Stimulated activated CD4-positive, alpha-beta T cell treated with anti-CD3 and anti-CD28 coated beads, Interleukin-15, amount 100 ng/mL, for 1 hour (primary cell): ENCODE results near the gene CXCL11.
A peak's percentile ranks its signal among the peaks of the same experiment; 100 is the strongest.
"Not testable (repeated sequence)": the region's sequence is repeated elsewhere in the genome, so short reads cannot be mapped to it uniquely, and the experiment has no call there.

ENCODE experiments used
- DNase-seq, 2 donors: peaks; one replicate each; pipeline ENCODE4 v3.0.0-alpha.2; 2020; ENCODE audit warnings: low read depth in 1 of 2, low spot score in 1 of 2

Gene CXCL11

GRCh38 chr4:76035799-76036380, at the start of gene CXCL11:
TSS of gene CXCL11 (minus strand) at chr4:76036070. CDS start at chr4:76035987, 83 bp downstream.
- DNase-seq: no peak

GRCh38 chr4:76084542-76084941, 48.7 kb upstream of the CXCL11 start:
- DNase-seq: no peak

- DNase-seq: no peak
Measured at GRCh38 chr4:76083386-76083988, 47.6 kb upstream of the CXCL11 start.

- no peak for DNase-seq
Measured at GRCh38 chr4:76078033-76078613, 42.3 kb upstream of the CXCL11 start.

GRCh38 chr4:76074993-76075600, 39.2 kb upstream of the CXCL11 start:
- DNase-seq: no peak

- no peak for DNase-seq
Measured at GRCh38 chr4:76074468-76074867, 38.6 kb upstream of the CXCL11 start, which contains the start of gene ART3. TSS of gene ART3 (plus strand) at chr4:76074709. CDS start at chr4:76075890, 1,181 bp downstream.

- DNase-seq: no peak
Measured at GRCh38 chr4:76072760-76073159, 36.9 kb upstream of the CXCL11 start.

- peak; percentile 9 to 43 for DNase-seq
Measured at GRCh38 chr4:76067652-76068286, 31.9 kb upstream of the CXCL11 start.

- DNase-seq: no peak
Measured at GRCh38 chr4:76066546-76066945, 30.7 kb upstream of the CXCL11 start.

GRCh38 chr4:76061982-76062381, 26.1 kb upstream of the CXCL11 start:
- no peak for DNase-seq

- no peak for DNase-seq
Measured at GRCh38 chr4:76061421-76061820, 25.6 kb upstream of the CXCL11 start.

- DNase-seq: no peak
Measured at GRCh38 chr4:76060506-76060905, 24.6 kb upstream of the CXCL11 start.

GRCh38 chr4:76059750-76060149, 23.9 kb upstream of the CXCL11 start:
- no peak for DNase-seq

- DNase-seq: no peak
Measured at GRCh38 chr4:76058888-76059426, 23.1 kb upstream of the CXCL11 start.

GRCh38 chr4:76058302-76058701, 22.4 kb upstream of the CXCL11 start:
- DNase-seq: no peak

GRCh38 chr4:76055421-76055820, 19.6 kb upstream of the CXCL11 start:
- no peak for DNase-seq

- DNase-seq: no peak
Measured at GRCh38 chr4:76055016-76055415, 19.1 kb upstream of the CXCL11 start.

GRCh38 chr4:76053730-76054129, 17.9 kb upstream of the CXCL11 start:
- no peak for DNase-seq

- DNase-seq: not testable (repeated sequence)
Measured at GRCh38 chr4:76050560-76051050, 14.7 kb upstream of the CXCL11 start.

- DNase-seq: not testable (repeated sequence)
Measured at GRCh38 chr4:76049860-76050416, 14.1 kb upstream of the CXCL11 start.

GRCh38 chr4:76044686-76045085, 8.8 kb upstream of the CXCL11 start:
- DNase-seq: not testable (repeated sequence)
